Fibroblast of pulmonary artery (primary cell): ENCODE measurements around the gene ZFR2.
"Not testable (repeated sequence)": the region's sequence is repeated elsewhere in the genome, so short reads cannot be mapped to it uniquely, and the experiment has no call there.

Experiments used
- DNase-seq: peaks from one replicate; pipeline ENCODE4 v3.0.0-alpha.2; 2010; ENCODE audit warnings: low read depth
- H3K4me3 ChIP-seq: replicated peaks from 2 replicates; pipeline ENCODE4 v1.5.1; 2011; ENCODE audit warnings: low read depth, mild to moderate bottlenecking, control low read depth, low read length, moderate library complexity
- TF ChIP-seq, protein P1 (sequence below): IDR thresholded peaks from 2 replicates; pipeline ENCODE4 v1.5.1; 2011; ENCODE audit warnings: mild to moderate bottlenecking, control low read depth, low read length, inconsistent platforms; ENCODE audit errors: missing control alignments

The ZFR2 gene

DNA sequence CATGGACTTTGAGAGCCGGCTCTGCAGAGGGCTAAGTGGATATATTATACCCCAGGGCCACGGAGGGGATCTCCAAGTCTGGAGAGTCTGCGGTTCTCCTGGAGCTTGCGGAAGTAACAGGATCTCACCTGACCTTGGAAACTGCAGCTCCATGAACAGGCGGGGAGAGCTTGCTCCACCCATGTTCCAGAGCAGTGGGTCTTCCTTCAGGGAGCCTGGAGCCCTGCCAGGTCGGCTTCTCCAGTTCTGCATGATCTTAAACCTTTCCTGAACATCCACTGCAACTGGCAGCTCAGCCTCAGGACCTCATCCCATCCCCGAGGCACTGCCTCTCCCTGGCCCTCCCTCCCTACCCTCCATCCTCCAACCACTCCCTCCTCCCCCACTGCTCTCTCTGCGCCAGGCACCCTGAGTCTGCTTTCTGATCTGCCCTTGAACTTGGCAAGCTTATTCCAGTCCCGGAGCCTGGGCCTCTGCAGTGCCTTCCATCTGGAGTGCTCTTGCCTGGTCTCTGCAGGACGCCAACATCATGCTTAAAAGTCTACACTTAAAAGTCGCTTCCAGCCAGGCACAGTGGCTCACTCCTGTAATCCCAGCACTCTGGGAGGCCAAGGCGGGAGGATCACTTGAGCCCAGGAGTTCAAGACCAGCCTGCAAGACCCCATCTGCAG lies 24.8 kb upstream of the ZFR2 start:
- H3K4me3 ChIP-seq: no peak overlapping the region
- DNase-seq: no peak
- TF ChIP-seq, protein P1, sequence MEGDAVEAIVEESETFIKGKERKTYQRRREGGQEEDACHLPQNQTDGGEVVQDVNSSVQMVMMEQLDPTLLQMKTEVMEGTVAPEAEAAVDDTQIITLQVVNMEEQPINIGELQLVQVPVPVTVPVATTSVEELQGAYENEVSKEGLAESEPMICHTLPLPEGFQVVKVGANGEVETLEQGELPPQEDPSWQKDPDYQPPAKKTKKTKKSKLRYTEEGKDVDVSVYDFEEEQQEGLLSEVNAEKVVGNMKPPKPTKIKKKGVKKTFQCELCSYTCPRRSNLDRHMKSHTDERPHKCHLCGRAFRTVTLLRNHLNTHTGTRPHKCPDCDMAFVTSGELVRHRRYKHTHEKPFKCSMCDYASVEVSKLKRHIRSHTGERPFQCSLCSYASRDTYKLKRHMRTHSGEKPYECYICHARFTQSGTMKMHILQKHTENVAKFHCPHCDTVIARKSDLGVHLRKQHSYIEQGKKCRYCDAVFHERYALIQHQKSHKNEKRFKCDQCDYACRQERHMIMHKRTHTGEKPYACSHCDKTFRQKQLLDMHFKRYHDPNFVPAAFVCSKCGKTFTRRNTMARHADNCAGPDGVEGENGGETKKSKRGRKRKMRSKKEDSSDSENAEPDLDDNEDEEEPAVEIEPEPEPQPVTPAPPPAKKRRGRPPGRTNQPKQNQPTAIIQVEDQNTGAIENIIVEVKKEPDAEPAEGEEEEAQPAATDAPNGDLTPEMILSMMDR: no peak

DNA sequence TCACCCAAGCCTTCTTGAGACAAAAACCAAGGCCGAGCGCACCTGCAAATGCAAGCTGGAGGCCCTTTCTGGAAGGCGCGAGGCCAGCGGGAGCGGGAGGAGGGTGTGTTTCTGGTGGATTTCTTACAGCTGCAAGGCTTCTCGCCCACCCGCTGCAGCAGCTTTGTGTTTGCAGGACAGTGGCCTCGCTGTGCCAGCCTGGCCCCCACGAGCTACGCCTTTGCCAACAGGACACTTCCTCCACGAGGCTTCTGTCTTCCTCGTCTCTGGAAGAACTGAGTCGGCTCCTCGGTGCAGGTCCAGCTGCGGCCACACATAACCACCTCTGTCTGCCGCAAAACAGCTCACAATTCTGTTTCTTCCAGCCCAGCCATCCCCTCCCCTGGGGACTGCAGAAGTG lies 21.8 kb upstream of the ZFR2 start:
- no peak for DNase-seq
- TF ChIP-seq, protein P1: no peak
- no peak overlapping the region for H3K4me3 ChIP-seq

DNA sequence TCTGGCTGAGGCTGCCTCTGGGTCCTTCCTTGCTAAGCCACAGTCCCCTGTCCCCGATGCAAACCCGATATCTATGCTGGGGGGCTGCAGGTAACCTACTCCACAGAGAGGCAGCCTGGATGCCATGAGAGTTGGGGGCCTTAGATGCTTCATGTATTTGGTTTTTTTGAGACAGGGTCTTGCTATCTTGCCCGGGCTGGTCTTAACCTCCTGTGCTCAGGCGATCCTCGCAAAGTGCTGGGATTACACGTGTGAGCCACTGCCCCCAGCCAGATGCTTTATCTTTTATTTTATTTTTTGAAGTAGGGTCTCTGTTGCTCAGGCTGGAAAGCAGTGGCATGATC lies 13.2 kb upstream of the ZFR2 start:
- H3K4me3 ChIP-seq: no peak overlapping the region
- DNase-seq: no peak
- TF ChIP-seq, protein P1: no peak

DNA sequence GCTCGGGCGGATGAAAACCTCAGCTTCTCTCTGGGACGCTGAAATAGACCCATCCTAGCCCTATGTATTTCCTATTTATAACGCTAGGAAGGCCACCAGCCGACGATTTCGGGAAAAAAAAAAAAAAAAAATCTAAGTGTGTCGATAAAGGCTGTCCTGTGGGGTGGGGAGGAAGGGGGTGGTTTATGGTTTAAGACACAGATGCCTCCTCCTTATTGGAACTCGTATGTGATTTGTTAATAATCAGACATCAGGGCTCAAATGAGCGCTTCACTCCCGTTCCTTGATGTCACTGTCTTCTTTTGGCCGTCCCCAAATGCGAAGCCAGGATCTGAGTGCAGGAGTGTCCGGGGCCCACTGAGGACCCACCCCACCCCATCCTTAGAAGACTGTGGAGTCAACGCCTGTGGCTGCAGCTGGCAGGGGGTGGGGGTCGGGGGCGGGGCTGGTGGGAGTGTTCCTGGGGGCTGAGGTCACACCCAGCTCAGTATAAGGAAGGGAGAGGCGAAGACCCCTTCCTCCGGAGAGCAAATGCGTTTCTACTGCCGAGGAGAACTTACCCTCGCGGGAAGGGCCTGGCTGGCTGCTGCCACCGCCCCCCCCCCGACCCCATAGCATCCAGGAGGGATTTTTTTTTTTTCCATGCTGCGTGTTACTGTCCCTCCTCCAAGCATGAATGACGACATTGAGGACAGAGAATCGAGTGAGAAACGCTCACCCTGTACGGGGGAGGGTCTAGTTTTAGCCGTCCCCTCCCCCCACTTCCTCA lies 12.6 kb upstream of the ZFR2 start:
- H3K4me3 ChIP-seq: no peak overlapping the region
- no peak for DNase-seq
- TF ChIP-seq, protein P1: no peak

DNA sequence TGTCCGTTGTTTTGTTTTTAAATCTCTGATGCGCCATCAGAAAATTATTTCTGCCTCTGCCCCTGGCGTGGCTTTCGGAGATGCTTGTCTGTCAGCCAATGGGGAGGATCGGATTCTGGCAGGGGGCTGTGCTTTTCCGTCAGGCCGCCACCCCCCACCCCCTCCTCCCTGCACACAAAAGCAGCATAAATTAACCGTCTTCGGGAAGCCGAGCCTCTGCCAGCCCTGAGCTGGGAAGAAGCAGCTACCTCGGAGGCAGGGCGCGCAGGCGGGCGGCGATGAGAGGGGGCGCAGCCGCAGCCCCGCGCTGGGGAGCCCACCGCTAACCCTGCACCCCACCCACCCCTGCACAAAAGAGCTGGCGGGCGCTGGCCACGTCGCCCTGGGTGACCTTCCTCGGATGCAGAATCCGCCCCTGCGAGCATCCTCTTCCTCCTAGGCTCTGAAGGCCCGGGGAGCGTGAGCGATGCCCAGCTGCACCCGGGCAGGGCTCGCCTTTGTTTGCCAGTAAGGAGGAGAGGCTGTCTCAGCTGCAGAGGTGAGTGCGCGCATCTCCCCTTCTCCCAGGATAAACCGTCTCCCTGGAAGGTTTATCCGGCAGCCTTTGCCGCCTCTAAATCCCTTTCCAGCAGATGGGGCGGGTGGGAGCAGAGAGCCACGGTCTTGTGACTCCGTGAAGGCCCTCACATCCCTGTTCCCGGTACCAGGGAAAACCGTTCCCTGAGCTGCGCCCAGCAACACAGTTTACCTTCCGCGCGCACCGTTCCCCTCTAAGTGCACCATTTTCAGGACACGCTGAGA lies 11.8 kb upstream of the ZFR2 start, which contains the start of gene ATCAY:
TSS of gene ATCAY (plus strand) at position 215 of the 801 bp plus-strand sequence. CDS start 5,083 bp downstream, outside the sequence.
- no peak within 1 kb of the TSS for H3K4me3 ChIP-seq
- no peak for DNase-seq
- TF ChIP-seq, protein P1: no peak

DNA sequence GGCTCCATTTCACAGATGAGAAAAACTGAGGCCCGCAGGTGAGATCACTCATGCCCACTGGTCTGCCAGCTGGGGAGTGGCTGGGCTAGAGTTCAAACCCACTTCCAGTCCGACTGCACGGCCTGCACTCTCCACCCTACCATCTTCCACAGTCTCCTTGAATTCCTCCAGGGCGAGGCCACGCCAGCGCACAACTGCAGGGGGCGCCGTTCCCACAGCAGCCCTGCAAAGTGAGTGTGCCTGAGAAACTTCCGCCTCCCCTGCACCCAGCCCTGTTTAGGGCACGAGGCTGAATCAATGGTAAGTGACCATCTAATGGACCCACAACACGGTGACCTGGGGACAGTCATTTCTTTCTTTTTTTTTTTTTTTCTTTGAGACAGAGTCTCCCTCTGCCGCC lies 10.8 kb upstream of the ZFR2 start:
- TF ChIP-seq, protein P1: no peak
- no peak for DNase-seq
- H3K4me3 ChIP-seq: no peak overlapping the region

DNA sequence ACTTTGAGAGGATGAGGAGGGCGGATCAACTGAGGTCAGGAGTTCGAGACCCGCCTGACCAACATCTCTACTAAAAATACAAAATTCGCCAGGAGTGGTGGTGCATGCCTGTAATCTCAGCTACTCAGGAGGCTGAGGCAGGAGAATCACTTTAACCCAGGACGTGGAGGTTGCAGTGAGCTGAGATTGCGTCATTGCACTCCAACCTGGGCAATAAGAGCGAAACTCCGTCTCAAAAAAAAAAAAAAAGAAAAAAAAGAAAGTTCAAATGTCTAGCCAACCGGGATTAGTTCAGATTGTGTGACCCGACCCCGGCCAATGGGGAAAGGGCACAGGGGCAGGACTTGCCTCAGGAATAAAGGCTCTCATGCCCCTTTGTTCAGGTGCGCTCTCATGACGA lies 5.9 kb upstream of the ZFR2 start:
- not testable (repeated sequence) for DNase-seq, H3K4me3 ChIP-seq
